Skeletal muscle satellite cell (primary cell): ENCODE results near the gene ANAPC15. TPM values are rescaled to one million over a fixed set of nuclear protein-coding genes. Genes with fewer than 3 reads are reported as not detected.
A peak's percentile ranks its signal among the peaks of the same experiment; 100 is the strongest.

Experiments
- H3K27me3 ChIP-seq: 2 replicates; pipeline ENCODE4 v1.7.0; 2013; ENCODE audit warnings: low read length; ENCODE audit not compliant: control insufficient read depth, insufficient read depth
- H3K36me3 ChIP-seq: 2 replicates; pipeline ENCODE4 v1.7.0; 2013; ENCODE audit warnings: mild to moderate bottlenecking, control low read depth, low read length; ENCODE audit not compliant: insufficient read depth
- H3K4me1 ChIP-seq: 2 replicates; pipeline ENCODE4 v1.7.0; 2013; ENCODE audit warnings: low read length; ENCODE audit not compliant: control insufficient read depth, insufficient read depth
- H3K4me2 ChIP-seq: 2 replicates; pipeline ENCODE4 v1.7.0; 2013; ENCODE audit warnings: mild to moderate bottlenecking, low read length
- H3K4me3 ChIP-seq: 2 replicates; pipeline ENCODE4 v1.7.0; 2013; ENCODE audit warnings: low read length
- H3K9ac ChIP-seq: 2 replicates; pipeline ENCODE4 v1.7.0; 2013; ENCODE audit warnings: mild to moderate bottlenecking, low read depth, low read length, moderate library complexity
- H3K9me3 ChIP-seq: replicated peaks from 2 replicates; pipeline ENCODE4 v1.7.0; 2013; ENCODE audit warnings: mild to moderate bottlenecking, control low read depth, low read length
- small RNA-seq: library from RNA; depleted of rRNA; stranded (forward); fragments of <200 nt; gene quantifications from one replicate; pipeline ENCODE3, GENCODE V24; 2012

The ANAPC15 gene

DNA sequence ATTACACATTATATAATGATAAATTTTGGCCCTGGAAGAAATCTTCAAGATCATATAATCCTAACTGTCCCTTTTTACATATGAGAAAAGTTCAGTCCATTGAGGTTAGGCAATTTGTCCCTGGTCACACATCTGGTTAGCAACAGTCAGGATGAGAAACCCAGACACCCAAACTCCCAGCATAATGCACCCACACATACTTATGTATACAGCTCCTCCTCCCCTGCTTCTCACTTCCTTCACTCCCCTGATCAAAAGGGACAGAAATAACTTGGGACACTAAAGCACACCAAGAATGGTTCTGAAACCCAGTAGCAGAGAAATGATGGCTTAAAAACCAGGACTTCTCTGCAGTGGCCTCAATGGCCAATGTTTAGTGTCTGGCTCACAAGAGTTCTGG lies 43.3 kb downstream of the ANAPC15 start:
- peak overlapping the region; percentile 61 for H3K4me2 ChIP-seq
- H3K4me1 ChIP-seq = peaks cover 51% of the 10 kb centered on the region
- H3K27me3 ChIP-seq = no peaks in the 10 kb centered on the region
- H3K36me3 ChIP-seq = peaks cover 4% of the 10 kb centered on the region
- peak overlapping the region; percentile 23 for H3K4me3 ChIP-seq
- H3K9me3 ChIP-seq = no peaks in the 10 kb centered on the region
- peak overlapping the region; percentile 51 for H3K9ac ChIP-seq

DNA sequence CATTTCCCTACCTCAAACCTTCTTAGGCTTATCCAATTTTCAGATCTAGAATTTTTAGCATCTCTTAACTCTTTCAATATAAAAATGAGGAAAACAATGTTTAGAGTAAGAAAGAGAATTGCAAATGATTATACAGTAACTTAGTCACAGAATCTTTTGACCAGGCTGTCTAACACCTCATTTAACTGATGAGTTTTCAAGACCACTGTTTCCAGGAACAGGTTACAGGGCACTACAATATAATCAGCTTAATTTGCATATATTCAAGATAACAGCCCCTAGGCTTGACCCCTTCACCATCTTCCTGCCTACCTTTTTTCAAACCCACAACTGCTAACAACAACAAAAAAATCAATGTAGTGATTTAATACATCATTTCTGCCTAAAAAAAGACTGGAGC lies 44.8 kb downstream of the ANAPC15 start:
- no peak overlapping the region for H3K9ac ChIP-seq
- no peak overlapping the region for H3K4me3 ChIP-seq
- peaks cover 4% of the 10 kb centered on the region for H3K36me3 ChIP-seq
- peaks cover 46% of the 10 kb centered on the region for H3K4me1 ChIP-seq
- no peak overlapping the region for H3K4me2 ChIP-seq
- no peaks in the 10 kb centered on the region for H3K27me3 ChIP-seq
- no peaks in the 10 kb centered on the region for H3K9me3 ChIP-seq

DNA sequence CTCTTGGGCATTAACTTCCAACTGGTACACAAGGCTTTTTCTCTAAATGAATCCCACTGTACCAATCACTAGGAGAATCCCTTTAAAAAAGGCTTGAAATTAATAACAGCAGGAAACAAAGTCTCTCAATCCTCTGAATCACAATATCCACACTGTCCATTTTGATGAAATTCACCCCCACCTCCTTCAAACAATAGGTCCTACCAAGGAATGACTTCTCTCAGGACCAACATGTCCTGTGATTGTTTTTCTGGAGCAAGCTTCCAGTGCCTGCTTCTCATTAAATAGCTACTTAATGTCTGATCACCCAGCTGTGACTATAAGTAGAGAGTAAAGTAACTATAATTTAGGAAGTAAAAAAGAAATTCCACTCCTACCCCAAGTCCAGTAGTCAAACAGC lies 45.2 kb downstream of the ANAPC15 start:
- Histone ChIP-seq H3K4me2 (no peak overlapping the region), H3K9me3 (no peaks in the 10 kb centered on the region), H3K4me3 (no peak overlapping the region), H3K36me3 (peaks cover 4% of the 10 kb centered on the region), H3K9ac (no peak overlapping the region), H3K27me3 (no peaks in the 10 kb centered on the region), H3K4me1 (peaks cover 42% of the 10 kb centered on the region)

DNA sequence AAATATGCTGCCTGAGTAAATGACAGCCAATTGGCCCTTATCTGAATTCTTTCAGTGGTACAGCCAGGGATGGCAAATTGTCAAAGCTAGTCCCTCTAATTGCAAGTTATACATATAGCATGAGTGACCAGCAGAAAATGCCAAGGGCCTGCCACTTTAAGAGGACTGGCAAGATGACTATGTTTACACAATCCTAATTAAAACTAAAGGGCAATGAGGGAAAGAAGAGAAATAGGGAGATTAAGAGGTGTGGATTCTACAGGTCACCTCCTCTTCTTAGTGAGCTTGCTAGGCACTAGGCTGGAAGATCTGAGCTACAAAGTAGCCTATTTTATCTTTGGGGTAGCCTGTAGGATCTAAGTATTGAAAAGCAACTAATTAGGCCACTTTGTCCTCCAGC lies 45.6 kb downstream of the ANAPC15 start:
- Histone ChIP-seq H3K4me1 (peaks cover 38% of the 10 kb centered on the region), H3K9me3 (no peaks in the 10 kb centered on the region), H3K27me3 (no peaks in the 10 kb centered on the region), H3K4me2 (no peak overlapping the region), H3K4me3 (no peak overlapping the region), H3K9ac (no peak overlapping the region), H3K36me3 (peaks cover 4% of the 10 kb centered on the region)

DNA sequence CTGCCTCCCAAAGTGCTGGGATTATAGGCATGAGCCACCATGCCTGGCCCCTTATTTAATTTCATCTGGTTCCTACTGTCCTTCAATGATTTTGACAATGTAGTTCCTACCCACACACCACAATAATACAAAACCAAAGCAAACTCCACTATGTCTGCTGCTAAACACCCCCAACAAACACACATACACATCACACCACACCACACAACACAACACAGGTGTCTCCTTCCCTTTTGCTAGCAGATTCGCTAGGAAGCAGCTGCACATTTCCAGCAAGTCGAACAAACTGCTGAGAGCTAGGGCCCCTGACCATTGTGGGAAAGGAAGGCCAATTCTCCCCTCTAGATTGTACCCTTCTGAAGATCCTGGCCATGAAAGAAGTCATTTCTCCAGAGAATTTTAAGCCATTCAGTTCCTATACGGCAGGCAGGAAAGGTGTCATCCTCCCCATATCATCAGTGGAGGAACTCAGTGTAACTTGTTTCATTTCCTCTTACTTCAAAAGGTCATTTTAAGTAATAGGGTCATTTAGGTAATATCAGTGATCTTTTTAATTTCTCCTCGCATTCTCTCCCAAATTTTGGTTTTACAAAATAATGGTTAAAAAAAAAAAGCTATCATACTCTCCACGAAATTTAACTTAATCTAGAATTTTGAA lies 50.6 kb downstream of the ANAPC15 start:
- H3K9ac ChIP-seq = no peak overlapping the region
- H3K4me2 ChIP-seq = no peak overlapping the region
- no peaks in the 10 kb centered on the region for H3K27me3 ChIP-seq
- peaks cover 9% of the 10 kb centered on the region for H3K36me3 ChIP-seq
- no peaks in the 10 kb centered on the region for H3K9me3 ChIP-seq
- H3K4me3 ChIP-seq = no peak overlapping the region
- peaks cover 5% of the 10 kb centered on the region for H3K4me1 ChIP-seq

Small RNA genes lying within 50 kb of the gene (small RNA-seq; reads per million reads assigned to genes)
- gene MIR3165 = not detected
